ENCODE data around the gene KRT26.

KRT26 gene

GRCh38 chr17:40726919-40727318 lies 45.1 kb downstream of the KRT26 start:
- DNase-seq, result no peak

GRCh38 chr17:40724656-40725055 lies 47.3 kb downstream of the KRT26 start:
- no peak for DNase-seq

- no peak for DNase-seq
Observed at GRCh38 chr17:40722241-40722640, 49.8 kb downstream of the KRT26 start.

- no peak for DNase-seq
Observed at GRCh38 chr17:40720899-40721298, 51.1 kb downstream of the KRT26 start.

GRCh38 chr17:40718930-40719329 lies 53.1 kb downstream of the KRT26 start:
- no peak for DNase-seq

- DNase-seq, result no peak
Observed at GRCh38 chr17:40717776-40718175, 54.2 kb downstream of the KRT26 start.
